ENCODE measurements around the gene IQCM. TPM values are rescaled to one million over a fixed set of nuclear protein-coding genes. Genes with fewer than 3 reads are reported as not detected.

The IQCM gene
- total and polyA plus RNA-seq, 7 experiments from 2014 or later = not detected

GRCh38 chr4:149707862-149708261, 107.8 kb downstream of the IQCM start:
- intact Hi-C loops (cut with micrococcal nuclease) = no loop called here
- Histone ChIP-seq H3K36me3 (ENCODE audit: control insufficient read depth in 2 of 3, insufficient read depth in 3 of 3, low read length in 3 of 3) (no peaks in the 10 kb centered on the region), H3K27me3 (ENCODE audit: control insufficient read depth in 2 of 2, insufficient read depth in 2 of 2, low read length in 2 of 2) (no peaks in the 10 kb centered on the region), H3K4me1 (ENCODE audit: control insufficient read depth in 2 of 2, insufficient read depth in 2 of 2, low read length in 2 of 2) (no peaks in the 10 kb centered on the region), H3K4me3 (ENCODE audit: low read length) (no peak overlapping the region), H3K27ac (ENCODE audit: low read depth, low read length) (no peak overlapping the region), H3K9me3 (ENCODE audit: control insufficient read depth in 2 of 3, low read length in 3 of 3) (no peaks in the 10 kb centered on the region)
- ATAC-seq = no peak
- POLR2A ChIA-PET = no interaction called here
- H3K9me3 Mint-ChIP-seq = peaks cover 0 to 5% (median 0%) of the 10 kb centered on the region in 11 donors
- no peaks in the 10 kb centered on the region for H3K27me3 Mint-ChIP-seq
- no peaks in the 10 kb centered on the region for H3K4me1 Mint-ChIP-seq
- no peaks in the 10 kb centered on the region for H3K36me3 Mint-ChIP-seq
- H3K4me3 Mint-ChIP-seq = no peak overlapping the region
- CTCF ChIA-PET = no interaction called here
- DNase-seq = no peak
- no peak overlapping the region for H3K27ac Mint-ChIP-seq

GRCh38 chr4:149706942-149707341, 108.7 kb downstream of the IQCM start:
- CTCF ChIA-PET = no interaction called here

GRCh38 chr4:149702414-149703293, 113.0 kb downstream of the IQCM start:
- no peaks in the 10 kb centered on the region for H3K4me1 Mint-ChIP-seq
- ATAC-seq = no peak
- no peak overlapping the region for H3K4me3 Mint-ChIP-seq
- ChIA-PET CTCF (no interaction called here), POLR2A (no interaction called here)
- no peaks in the 10 kb centered on the region for H3K27me3 ChIP-seq (ENCODE audit: control insufficient read depth in 2 of 2, insufficient read depth in 2 of 2, low read length in 2 of 2)
- H3K27me3 Mint-ChIP-seq = no peaks in the 10 kb centered on the region
- H3K27ac Mint-ChIP-seq = no peak overlapping the region
- intact Hi-C loops (cut with micrococcal nuclease) = no loop called here
- H3K9me3 Mint-ChIP-seq = peaks cover 0 to 3% (median 0%) of the 10 kb centered on the region in 11 donors
- H3K4me1 ChIP-seq (ENCODE audit: control insufficient read depth in 2 of 2, insufficient read depth in 2 of 2, low read length in 2 of 2) = no peaks in the 10 kb centered on the region
- H3K4me3 ChIP-seq (ENCODE audit: low read length) = no peak overlapping the region
- DNase-seq = no peak
- H3K9me3 ChIP-seq (ENCODE audit: control insufficient read depth in 2 of 3, low read length in 3 of 3) = no peaks in the 10 kb centered on the region
- H3K36me3 ChIP-seq (ENCODE audit: control insufficient read depth in 2 of 3, insufficient read depth in 3 of 3, low read length in 3 of 3) = no peaks in the 10 kb centered on the region
- no peak overlapping the region for H3K27ac ChIP-seq (ENCODE audit: low read depth, low read length)
- no peaks in the 10 kb centered on the region for H3K36me3 Mint-ChIP-seq

More at GRCh38 chr4:149706942-149707341, 108.7 kb downstream of the IQCM start:
- POLR2A ChIA-PET = no interaction called here
- H3K4me1 ChIP-seq (ENCODE audit: control insufficient read depth in 2 of 2, insufficient read depth in 2 of 2, low read length in 2 of 2) = no peaks in the 10 kb centered on the region
- no peaks in the 10 kb centered on the region for H3K27me3 ChIP-seq (ENCODE audit: control insufficient read depth in 2 of 2, insufficient read depth in 2 of 2, low read length in 2 of 2)
- ATAC-seq (no peak), DNase-seq (no peak)
- no peaks in the 10 kb centered on the region for H3K36me3 Mint-ChIP-seq
- intact Hi-C loops (cut with micrococcal nuclease) = no loop called here
- H3K4me3 ChIP-seq (ENCODE audit: low read length) = no peak overlapping the region
- H3K27me3 Mint-ChIP-seq = no peaks in the 10 kb centered on the region
- H3K4me1 Mint-ChIP-seq = no peaks in the 10 kb centered on the region
- H3K36me3 ChIP-seq (ENCODE audit: control insufficient read depth in 2 of 3, insufficient read depth in 3 of 3, low read length in 3 of 3) = no peaks in the 10 kb centered on the region
- no peak overlapping the region for H3K27ac ChIP-seq (ENCODE audit: low read depth, low read length)
- H3K9me3 ChIP-seq (ENCODE audit: control insufficient read depth in 2 of 3, low read length in 3 of 3) = no peaks in the 10 kb centered on the region
- no peak overlapping the region for H3K27ac Mint-ChIP-seq
- no peak overlapping the region for H3K4me3 Mint-ChIP-seq
- H3K9me3 Mint-ChIP-seq = peaks cover 0 to 5% (median 0%) of the 10 kb centered on the region in 11 donors

DNA sequence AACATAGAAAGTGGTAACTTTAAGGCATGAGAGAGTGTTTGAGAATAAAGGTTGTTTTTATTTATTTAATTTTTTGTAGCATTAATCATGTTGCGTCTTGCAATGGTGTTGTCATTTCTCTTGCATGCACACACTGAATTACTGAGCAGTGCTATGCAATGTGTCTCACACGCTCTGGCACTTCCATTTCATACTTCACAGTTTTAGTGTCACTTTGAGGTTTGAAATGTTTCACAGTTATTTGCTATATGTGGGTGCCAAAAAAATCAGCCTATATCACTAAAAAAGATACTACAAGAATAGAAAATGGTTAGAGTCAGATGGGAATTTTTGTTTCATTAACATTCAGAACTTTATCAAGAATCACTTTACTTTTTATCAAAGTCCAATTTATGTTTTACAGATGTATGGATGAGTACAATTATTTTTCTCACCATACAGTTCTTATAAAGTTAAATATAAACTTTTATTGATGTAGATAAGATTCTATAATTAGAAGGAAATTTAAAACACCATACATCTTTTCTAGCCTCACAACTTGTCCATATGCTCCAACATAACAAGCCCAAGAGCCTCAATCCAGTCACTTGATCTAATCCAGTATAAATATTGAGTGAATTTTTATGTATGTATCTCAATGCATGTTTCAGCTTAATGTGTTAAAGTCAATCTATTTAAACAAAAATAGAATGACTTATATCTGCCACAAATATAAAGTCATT, 114.0 kb downstream of the IQCM start:
- Histone ChIP-seq H3K4me3 (ENCODE audit: low read length) (no peak overlapping the region), H3K4me1 (ENCODE audit: control insufficient read depth in 2 of 2, insufficient read depth in 2 of 2, low read length in 2 of 2) (no peaks in the 10 kb centered on the region), H3K36me3 (ENCODE audit: control insufficient read depth in 2 of 3, insufficient read depth in 3 of 3, low read length in 3 of 3) (no peaks in the 10 kb centered on the region), H3K9me3 (ENCODE audit: control insufficient read depth in 2 of 3, low read length in 3 of 3) (no peaks in the 10 kb centered on the region), H3K27ac (ENCODE audit: low read depth, low read length) (no peak overlapping the region), H3K27me3 (ENCODE audit: control insufficient read depth in 2 of 2, insufficient read depth in 2 of 2, low read length in 2 of 2) (no peaks in the 10 kb centered on the region)
- H3K4me3 Mint-ChIP-seq = no peak overlapping the region
- no peak for DNase-seq
- ChIA-PET CTCF (no interaction called here), POLR2A (no interaction called here)
- no peaks in the 10 kb centered on the region for H3K36me3 Mint-ChIP-seq
- ATAC-seq = no peak
- H3K4me1 Mint-ChIP-seq = no peaks in the 10 kb centered on the region
- H3K9me3 Mint-ChIP-seq = peaks cover 0 to 3% (median 0%) of the 10 kb centered on the region in 11 donors
- intact Hi-C loops (cut with micrococcal nuclease) = no loop called here
- no peaks in the 10 kb centered on the region for H3K27me3 Mint-ChIP-seq
- H3K27ac Mint-ChIP-seq = no peak overlapping the region

GRCh38 chr4:149700272-149700671, 115.4 kb downstream of the IQCM start:
- ATAC-seq (no peak), DNase-seq (no peak)
- H3K4me3 Mint-ChIP-seq = no peak overlapping the region
- Histone ChIP-seq H3K4me3 (ENCODE audit: low read length) (no peak overlapping the region), H3K27ac (ENCODE audit: low read depth, low read length) (no peak overlapping the region), H3K9me3 (ENCODE audit: control insufficient read depth in 2 of 3, low read length in 3 of 3) (no peaks in the 10 kb centered on the region), H3K27me3 (ENCODE audit: control insufficient read depth in 2 of 2, insufficient read depth in 2 of 2, low read length in 2 of 2) (no peaks in the 10 kb centered on the region), H3K36me3 (ENCODE audit: control insufficient read depth in 2 of 3, insufficient read depth in 3 of 3, low read length in 3 of 3) (no peaks in the 10 kb centered on the region), H3K4me1 (ENCODE audit: control insufficient read depth in 2 of 2, insufficient read depth in 2 of 2, low read length in 2 of 2) (no peaks in the 10 kb centered on the region)
- H3K4me1 Mint-ChIP-seq = no peaks in the 10 kb centered on the region
- H3K36me3 Mint-ChIP-seq = no peaks in the 10 kb centered on the region
- intact Hi-C loops (cut with micrococcal nuclease) = no loop called here
- peaks cover 0 to 7% (median 0%) of the 10 kb centered on the region in 11 donors for H3K9me3 Mint-ChIP-seq
- no peaks in the 10 kb centered on the region for H3K27me3 Mint-ChIP-seq
- ChIA-PET CTCF (no interaction called here), POLR2A (no interaction called here)
- H3K27ac Mint-ChIP-seq = no peak overlapping the region

- H3K36me3 Mint-ChIP-seq = no peaks in the 10 kb centered on the region
- POLR2A ChIA-PET = no interaction called here
Measured at GRCh38 chr4:149699642-149700041, 116.0 kb downstream of the IQCM start.

More at GRCh38 chr4:149699642-149700041, 116.0 kb downstream of the IQCM start:
- Mint-ChIP-seq H3K27ac (no peak overlapping the region), H3K27me3 (no peaks in the 10 kb centered on the region), H3K9me3 (peaks cover 0 to 7% (median 0%) of the 10 kb centered on the region in 11 donors), H3K4me1 (no peaks in the 10 kb centered on the region), H3K4me3 (no peak overlapping the region)
- Histone ChIP-seq H3K4me1 (ENCODE audit: control insufficient read depth in 2 of 2, insufficient read depth in 2 of 2, low read length in 2 of 2) (no peaks in the 10 kb centered on the region), H3K9me3 (ENCODE audit: control insufficient read depth in 2 of 3, low read length in 3 of 3) (no peaks in the 10 kb centered on the region), H3K4me3 (ENCODE audit: low read length) (no peak overlapping the region), H3K27ac (ENCODE audit: low read depth, low read length) (no peak overlapping the region), H3K36me3 (ENCODE audit: control insufficient read depth in 2 of 3, insufficient read depth in 3 of 3, low read length in 3 of 3) (no peaks in the 10 kb centered on the region), H3K27me3 (ENCODE audit: control insufficient read depth in 2 of 2, insufficient read depth in 2 of 2, low read length in 2 of 2) (no peaks in the 10 kb centered on the region)
- ATAC-seq = no peak
- CTCF ChIA-PET = no interaction called here
- DNase-seq = no peak
- intact Hi-C loops (cut with micrococcal nuclease) = no loop called here

Data from naive thymus-derived CD4-positive, alpha-beta T cell (primary cell).